Ishikawa (cell line): ENCODE measurements around the gene FCN1.

Experiments used
- CEBPB ChIP-seq: IDR thresholded peaks from 2 replicates; pipeline ENCODE4 v1.6.1; 2012
- EGR1 ChIP-seq: IDR thresholded peaks from 2 replicates; pipeline ENCODE4 v1.6.1; 2012
- EP300 ChIP-seq: IDR thresholded peaks from 2 replicates; pipeline ENCODE4 v1.6.1; 2012; ENCODE audit warnings: borderline replicate concordance
- FOXM1 ChIP-seq: IDR thresholded peaks from 2 replicates; pipeline ENCODE4 v1.6.1; 2012; ENCODE audit warnings: low read depth, borderline replicate concordance
- RAD21 ChIP-seq: IDR thresholded peaks from 2 replicates; pipeline ENCODE4 v1.6.1; 2012; ENCODE audit warnings: low read depth
- TAF1 ChIP-seq: IDR thresholded peaks from 2 replicates; pipeline ENCODE4 v1.6.1; 2012; ENCODE audit warnings: low read depth, mild to moderate bottlenecking
- TCF12 ChIP-seq: IDR thresholded peaks from 2 replicates; pipeline ENCODE4 v1.6.1; 2012; ENCODE audit warnings: low read depth
- TEAD4 ChIP-seq: IDR thresholded peaks from 2 replicates; pipeline ENCODE4 v1.6.1; 2012
- YY1 ChIP-seq: IDR thresholded peaks from 2 replicates; pipeline ENCODE4 v1.6.1; 2012; ENCODE audit warnings: low read depth
- ZBTB7A ChIP-seq: IDR thresholded peaks from 2 replicates; pipeline ENCODE4 v1.6.1; 2012; ENCODE audit warnings: low read depth
- TF ChIP-seq, protein P1 (sequence below): IDR thresholded peaks from 2 replicates; pipeline ENCODE4 v1.6.1; 2012; ENCODE audit warnings: low read depth, mild to moderate bottlenecking
- TF ChIP-seq, protein P2 (sequence below): IDR thresholded peaks from 2 replicates; pipeline ENCODE4 v1.6.1; 2012

DNA sequence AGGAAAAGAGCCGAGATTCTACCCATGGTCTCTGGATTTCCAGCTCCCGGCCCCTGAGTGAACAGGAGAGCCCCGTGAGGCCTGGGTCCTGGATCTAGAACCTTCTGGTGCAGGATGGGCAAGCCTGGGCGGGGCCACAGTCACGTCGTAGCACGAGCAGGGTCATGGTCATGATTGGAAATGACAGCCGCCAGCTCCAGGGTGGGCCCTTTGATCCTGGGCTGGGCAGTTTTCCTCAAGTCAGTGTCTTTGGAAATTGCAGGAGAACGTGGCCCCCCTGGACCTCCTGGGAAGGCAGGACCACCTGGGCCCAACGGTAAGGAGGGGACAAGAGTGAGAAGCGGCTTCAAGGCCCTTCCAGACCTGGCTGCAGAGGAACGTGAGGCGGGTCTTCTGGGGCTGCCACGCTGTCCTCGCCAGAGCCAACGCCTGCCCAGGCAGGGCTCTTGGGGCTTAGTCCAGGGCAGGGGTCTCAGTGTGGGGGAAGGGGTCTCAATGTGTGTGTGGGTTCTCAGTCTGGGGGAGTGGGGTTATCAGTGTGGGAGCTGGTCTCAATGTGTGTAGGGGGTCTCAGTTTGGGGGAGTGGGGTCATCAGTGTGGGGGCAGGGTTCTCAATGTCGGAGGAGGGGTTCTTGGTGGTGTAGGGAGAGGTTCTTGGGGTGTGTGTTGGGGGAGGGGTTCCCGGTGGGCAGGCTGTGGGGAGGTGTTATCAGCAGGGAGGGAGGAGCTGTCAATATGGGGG is 34.5 kb downstream of the FCN1 start:
- no peak for TF ChIP-seq EP300
- TF ChIP-seq CEBPB = no peak
- TF ChIP-seq, protein P1, sequence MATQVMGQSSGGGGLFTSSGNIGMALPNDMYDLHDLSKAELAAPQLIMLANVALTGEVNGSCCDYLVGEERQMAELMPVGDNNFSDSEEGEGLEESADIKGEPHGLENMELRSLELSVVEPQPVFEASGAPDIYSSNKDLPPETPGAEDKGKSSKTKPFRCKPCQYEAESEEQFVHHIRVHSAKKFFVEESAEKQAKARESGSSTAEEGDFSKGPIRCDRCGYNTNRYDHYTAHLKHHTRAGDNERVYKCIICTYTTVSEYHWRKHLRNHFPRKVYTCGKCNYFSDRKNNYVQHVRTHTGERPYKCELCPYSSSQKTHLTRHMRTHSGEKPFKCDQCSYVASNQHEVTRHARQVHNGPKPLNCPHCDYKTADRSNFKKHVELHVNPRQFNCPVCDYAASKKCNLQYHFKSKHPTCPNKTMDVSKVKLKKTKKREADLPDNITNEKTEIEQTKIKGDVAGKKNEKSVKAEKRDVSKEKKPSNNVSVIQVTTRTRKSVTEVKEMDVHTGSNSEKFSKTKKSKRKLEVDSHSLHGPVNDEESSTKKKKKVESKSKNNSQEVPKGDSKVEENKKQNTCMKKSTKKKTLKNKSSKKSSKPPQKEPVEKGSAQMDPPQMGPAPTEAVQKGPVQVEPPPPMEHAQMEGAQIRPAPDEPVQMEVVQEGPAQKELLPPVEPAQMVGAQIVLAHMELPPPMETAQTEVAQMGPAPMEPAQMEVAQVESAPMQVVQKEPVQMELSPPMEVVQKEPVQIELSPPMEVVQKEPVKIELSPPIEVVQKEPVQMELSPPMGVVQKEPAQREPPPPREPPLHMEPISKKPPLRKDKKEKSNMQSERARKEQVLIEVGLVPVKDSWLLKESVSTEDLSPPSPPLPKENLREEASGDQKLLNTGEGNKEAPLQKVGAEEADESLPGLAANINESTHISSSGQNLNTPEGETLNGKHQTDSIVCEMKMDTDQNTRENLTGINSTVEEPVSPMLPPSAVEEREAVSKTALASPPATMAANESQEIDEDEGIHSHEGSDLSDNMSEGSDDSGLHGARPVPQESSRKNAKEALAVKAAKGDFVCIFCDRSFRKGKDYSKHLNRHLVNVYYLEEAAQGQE = no peak
- no peak for TF ChIP-seq YY1
- TF ChIP-seq, protein P2, sequence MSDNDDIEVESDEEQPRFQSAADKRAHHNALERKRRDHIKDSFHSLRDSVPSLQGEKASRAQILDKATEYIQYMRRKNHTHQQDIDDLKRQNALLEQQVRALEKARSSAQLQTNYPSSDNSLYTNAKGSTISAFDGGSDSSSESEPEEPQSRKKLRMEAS = no peak
- TF ChIP-seq EGR1 = no peak
- no peak for TF ChIP-seq FOXM1
- no peak for TF ChIP-seq TAF1
- no peak for TF ChIP-seq ZBTB7A
- TF ChIP-seq TCF12 = no peak
- TF ChIP-seq RAD21 = no peak
- no peak for TF ChIP-seq TEAD4
